ENCODE results near the gene CCNT1.
"Not testable (repeated sequence)": the region's sequence is repeated elsewhere in the genome, so short reads cannot be mapped to it uniquely, and the experiment has no call there.

The CCNT1 gene

DNA sequence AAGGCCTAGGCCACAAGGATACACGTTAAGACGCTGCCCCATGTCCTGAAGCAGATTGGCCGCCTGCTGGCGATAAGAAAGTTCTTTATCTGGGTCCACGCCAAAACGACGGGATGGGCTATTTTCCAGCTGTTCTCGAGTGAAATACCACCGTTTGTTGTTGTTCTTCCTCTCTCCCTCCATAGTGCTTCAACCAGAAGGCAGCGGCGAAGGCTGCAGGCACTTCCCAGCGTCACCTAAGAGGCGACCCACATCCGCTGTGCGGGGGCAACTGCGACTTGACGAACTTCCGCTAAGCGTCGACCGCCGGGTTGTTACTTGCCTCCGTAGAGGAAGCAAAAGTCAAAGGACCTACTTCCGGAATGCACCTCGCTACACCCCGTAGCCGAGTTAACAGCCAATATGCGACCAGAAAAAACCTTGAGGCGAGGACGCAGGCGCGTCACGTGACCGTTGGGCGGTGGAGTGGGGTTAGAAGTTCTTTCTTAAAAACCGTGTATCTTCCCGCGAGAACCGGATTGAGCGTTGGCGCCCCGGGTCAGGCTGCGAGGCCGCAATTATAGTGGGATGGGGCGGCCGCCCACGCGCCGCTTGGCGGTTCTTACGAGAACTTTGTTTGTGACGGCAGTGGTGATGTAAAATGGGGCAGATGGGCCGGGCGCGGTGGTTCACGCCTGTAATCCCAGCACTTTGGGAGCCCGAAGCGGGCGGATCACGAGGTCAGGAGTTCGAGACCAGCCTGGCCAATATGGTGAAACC lies at the start of gene CCNT1:
TSS of gene CCNT1 (minus strand) at position 215 of the 759 bp plus-strand sequence. CDS start at position 183, 32 bp downstream.
- peak; percentile 100 for DNase-seq

DNA sequence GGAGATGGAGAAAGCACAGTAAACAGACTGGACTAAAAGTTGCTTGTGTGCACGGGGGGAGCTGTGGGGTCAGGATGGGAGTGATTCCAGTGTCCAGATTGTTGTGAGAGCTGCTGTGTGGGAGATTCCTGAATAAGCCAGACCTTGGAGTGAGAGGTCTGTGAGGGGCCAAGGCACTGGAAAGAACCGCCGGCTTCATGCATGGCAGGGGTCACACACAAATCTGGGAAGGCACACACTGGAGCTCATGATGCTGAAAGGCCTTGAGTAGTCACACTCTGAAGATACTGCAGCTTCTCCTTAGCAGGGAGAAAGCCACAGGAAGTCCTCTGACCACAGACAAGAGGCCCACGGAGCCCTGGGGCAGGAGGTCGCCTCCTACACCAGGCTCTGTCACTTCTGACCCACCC lies 49.3 kb upstream of the CCNT1 start:
- DNase-seq, result no peak

DNA sequence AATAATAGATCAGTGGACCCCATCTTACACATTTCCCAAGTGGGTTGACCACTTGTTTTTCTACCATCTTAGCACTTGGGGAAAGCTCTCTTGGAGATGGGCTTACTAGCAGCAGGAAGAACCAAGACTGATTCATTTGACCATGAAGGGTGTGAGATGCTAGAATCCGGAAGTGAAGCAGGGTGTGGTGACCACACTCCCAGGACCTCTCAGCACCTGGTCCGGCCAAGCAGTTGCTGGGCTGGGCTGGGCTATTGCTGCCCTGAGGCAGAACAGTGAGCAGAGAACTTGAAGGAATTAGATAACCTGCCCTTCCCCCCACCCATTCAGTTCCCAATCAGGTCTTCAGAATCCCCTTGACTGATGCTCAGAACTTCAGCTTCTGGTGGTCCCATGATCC lies 48.0 kb upstream of the CCNT1 start:
- no peak for DNase-seq

DNA sequence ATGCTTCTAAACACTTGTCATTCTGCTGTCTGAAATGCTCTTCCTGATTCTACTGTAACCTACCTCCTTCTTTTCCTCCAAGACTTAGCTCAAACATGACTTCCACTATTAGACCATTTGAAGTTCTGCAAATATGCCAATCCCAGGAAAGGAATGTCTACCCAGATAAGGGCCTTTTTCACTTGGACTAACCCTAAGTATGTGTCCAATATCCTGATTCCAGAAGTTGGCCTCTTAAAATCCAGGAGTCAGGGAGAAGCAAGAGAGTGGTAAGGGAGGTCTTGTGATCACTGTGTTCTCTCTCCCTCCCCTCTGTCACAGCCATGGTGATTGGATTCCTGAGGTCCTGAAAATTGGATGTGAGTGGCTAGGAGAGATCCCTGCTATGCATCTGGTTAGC lies 42.2 kb upstream of the CCNT1 start:
- DNase-seq, result no peak

DNA sequence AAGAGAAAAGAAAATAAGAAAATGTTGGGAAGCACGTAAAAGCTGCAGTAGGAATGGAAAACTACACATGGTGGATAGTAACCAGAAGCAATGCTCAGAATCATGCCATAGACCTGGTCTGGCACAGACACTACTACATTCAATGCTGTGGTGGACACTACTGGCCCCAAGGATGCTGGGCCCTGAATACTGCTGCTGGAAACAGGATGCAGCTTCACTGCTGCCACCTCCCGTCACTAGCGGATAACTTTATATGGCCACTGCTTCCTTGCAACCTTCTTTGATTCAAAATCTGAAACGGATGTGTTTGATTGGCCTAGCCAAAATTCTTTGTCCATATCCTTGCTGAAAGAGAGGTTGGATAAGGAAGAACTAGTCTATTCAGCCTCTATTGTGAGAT lies 41.7 kb upstream of the CCNT1 start:
- peak; percentile 10 for DNase-seq

DNA sequence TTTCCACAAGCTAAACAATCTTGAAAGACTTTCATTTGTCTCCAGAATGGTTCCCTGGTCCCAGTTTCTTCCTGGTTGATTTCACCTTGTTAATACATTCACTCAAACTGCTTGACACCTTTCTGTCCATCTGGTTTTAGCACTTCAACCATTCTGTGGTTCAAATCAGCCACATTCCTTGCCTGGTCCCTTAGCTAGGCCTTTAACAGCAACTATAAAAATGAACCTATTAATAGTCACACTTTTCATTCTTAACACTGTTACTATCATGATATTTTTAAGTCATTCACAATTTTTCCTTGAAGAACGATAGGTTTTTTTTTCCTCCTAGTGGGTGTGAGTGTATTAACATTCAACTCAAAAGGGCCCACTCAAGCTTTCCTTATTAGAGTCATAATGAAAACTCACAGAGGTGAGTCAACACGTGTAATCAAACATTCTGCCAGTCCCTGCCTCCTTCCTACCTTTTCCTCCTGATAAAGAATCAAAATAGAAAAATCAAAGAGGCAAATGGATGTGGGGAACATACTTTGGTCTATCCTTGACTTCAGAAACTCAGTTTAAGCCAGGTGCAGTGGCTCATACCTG lies 34.4 kb upstream of the CCNT1 start:
- DNase-seq, result peak; percentile 21

DNA sequence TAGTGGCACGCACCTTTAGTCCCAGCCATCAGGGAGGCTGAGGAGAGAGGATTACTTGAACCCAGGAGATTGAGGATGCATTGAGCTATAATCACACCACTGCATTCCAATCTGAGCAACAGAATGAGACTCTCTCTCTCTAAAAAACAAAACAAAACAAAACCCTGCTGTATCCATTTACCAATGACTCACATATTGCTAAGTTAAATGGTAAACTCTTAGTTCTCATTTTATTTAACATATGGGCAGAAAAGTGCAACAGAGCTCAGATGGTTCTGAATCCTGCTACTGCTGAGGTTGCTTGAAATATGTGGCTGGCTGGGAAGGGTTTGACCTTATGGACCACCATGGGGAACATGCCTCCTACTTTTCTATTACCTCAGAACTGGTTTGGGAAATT lies 33.7 kb upstream of the CCNT1 start:
- no peak for DNase-seq

DNA sequence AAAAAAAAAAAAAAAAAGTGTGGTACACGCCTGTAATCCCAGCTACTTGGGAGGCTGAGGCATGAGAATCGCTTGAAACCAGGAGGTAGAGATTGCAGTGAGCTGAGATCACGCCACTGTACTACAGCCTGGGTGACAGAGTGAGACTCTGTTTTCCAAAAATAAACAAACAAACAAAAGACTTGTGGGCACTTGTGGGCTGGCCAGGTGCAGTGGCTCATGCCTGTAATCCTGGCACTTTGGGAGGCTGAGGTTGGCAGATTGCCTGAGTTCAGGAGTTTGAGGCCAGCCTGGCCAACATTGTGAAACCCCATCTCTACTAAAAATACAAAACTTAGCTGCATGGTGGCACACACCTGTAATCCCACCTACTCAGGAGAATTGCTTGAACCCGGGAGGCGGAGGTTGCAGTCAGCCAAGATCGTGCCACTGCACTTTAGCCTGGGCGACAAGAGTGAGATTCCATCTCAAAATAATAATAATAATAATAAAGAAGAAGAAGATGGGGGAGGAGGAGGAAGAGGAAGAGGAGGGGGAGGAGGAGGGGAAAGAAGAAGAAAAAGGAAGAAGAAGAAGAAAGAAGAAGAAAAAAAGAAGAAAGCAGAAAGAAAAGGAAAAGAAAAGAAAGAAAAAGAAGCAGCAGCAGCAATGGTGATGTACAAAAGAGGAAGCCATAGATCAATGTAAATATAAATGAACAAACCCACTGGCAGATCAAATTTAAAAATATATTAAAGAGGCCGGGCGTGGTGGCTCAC lies 27.9 kb upstream of the CCNT1 start:
- DNase-seq, result peak; percentile 81

DNA sequence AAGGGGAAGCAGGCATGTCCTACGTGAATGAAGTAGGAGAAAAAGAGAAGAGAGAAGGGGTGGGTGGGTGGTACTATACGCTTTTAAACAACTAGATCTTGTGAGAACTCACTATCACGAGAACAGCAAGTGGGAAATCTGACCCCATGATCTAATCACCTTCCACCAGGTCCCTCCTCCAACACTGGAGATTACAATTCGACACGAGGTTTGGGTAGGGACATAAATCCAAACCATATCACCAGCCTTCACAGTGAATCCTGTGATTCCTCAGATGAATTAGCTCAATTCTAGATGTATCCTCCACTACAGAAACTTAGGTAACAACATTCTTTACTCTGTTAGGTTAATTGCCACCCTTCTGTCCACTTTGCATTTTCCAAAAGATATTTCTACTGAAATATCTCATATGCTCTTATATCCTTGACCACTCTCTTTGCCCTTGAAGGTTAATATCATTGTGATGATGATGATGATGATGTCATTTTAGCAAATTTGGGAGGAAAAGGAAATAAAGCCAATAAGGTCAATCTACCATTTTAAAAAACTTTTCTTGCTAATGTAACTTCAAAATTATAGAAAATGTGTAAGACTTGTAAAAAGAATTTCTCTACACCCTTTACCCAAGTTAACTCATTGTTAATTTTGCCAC lies 23.2 kb upstream of the CCNT1 start:
- DNase-seq, result no peak

DNA sequence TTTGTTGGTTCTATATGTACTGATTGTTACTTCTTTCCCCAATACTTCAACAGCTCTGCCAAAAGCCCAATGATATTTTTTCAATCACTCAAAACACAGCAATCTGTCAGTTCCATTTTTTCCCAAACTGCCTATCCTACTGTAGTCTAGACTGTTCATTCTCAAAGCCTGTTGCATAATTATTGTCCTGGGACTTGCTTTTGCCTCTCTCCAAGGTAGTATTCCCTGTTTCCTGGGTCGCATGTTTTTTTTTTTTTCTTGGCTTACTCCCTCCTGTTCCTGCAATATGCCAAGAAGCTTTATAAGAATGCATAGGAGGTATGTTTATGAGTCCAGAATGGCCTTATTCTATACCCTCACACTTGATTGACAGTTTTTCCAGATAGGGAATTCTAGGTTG lies 19.9 kb upstream of the CCNT1 start:
- no peak for DNase-seq

DNA sequence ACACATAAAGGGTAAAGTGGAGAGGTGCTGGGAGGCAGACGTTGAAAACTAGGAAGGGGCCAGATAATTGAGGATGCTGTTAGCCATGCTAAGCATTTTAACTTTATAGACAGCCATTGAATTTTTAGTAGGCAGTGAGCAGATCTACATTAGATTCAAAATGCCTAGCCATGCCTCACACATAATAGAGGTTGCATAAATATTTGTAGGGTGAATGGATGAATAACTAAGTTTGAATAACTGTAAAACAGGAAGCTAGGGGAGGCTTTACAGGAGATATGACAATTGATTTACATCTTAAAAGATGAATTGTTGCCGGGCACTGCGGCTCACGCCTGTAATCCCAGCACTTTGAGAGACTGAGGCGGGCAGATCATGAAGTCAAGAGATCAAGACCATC lies 12.3 kb upstream of the CCNT1 start:
- no peak for DNase-seq

DNA sequence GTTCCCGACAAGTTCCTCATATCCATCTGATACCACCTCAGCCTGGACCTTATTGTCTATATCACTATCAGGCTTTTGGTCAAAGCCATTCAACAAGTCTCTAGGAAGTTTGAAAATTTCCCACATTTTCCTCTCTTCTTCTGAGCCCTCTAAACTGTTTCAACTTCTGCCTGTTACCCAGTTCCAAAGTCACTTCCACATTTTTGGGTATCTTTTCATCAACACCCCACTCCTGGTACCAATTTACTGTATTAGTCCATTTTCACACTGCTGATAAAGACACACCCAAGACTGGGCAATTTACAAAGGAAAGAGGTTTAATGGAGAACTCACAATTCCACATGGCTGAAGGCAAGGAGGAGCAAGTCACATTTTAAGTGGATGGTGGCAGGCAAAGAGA lies 4.2 kb upstream of the CCNT1 start:
- DNase-seq, result not testable (repeated sequence)

DNA sequence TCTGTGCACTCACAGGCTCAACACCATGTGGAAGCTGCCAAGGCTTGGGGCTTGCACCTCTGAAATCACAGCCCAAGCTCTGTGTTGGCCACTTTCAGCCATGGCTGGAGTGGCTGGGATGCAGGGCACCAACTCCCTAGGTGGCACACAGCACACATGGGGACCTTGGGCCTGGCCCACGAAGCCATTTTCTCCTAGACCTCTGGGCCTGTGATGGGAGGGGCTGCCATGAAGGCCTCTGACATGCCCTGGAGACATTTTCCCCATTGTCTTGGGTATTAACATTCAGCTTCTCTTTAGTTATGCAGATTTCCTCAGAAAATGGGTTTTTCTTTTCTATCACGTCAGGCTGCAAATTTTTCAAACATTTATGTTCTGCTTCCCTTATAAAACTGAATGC lies 3.7 kb upstream of the CCNT1 start:
- not testable (repeated sequence) for DNase-seq

DNA sequence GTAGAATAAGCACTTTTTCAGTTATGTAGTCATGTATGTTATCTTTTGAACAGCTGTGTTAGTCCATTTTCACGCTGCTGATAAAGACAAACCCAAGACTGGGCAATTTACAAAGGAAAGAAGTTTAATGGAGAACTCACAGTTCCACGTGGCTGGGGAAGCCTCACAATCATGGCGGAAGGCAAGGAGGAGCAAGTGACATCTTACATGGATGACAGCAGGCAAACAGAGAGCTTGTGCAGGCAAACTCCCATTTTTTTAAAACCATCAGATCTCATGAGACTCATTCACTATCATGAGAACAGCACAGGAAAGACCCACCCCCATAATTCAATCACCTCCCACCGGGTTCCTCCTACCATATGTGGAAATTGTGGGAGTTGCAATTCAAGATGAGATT lies 2.5 kb upstream of the CCNT1 start:
- not testable (repeated sequence) for DNase-seq

DNA sequence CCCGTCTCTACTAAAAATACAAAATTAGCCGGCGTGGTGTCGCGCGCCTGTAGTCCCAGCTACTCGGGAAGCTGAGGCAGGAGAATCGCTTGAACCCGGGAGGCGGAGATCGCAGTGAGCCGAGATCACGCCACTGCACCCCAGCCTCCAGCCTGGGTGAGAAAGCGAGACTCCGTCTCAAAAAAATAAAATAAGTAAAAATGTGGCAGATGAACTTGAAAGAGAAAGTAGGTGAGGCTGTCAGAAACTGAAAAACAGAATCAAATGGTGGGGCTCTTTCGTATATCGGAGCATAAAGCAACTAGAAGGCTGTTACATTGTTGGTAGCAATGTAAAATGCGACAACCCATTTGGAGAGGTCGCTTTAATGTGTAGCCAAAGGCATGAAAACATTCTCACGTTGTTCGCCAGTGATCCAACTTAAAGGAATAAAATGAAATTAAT lies 767 bp upstream of the CCNT1 start:
- DNase-seq, result peak; percentile 57

DNA sequence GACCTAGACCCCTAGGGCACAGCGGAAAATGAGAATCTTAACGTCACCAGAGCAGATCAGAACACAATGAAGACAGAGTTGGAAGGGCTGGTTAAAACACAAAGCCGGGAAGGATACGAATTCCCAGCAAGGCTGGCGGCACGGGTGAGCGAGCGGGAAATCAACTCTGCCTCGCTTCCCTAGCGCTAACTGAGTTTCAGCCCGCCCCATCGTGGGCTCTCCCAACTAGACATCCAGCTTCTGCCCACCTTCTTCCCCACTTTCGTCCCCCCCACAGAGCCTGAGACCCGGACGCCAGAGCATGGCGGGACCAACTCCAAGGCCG lies 377 bp downstream of the CCNT1 start:
- DNase-seq, result no peak

DNA sequence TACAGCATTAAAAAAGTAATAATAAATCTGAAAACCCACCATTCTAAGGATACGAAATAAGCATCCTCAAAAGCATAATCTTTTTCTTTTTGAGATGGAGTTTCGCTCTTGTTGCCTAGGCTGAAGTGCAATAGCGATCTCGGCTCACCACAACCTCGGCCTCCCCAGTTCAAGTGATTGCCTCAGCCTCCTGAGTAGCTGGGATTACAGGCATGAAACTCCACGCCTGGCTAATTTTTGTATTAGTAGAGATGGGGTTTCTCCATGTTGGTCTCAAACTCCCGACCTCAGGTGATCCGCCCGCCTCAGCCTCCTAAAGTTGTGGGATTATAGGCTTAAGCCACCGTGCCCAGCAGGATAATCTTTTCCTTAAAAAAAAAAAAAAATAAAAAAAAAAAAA lies 4.3 kb downstream of the CCNT1 start:
- peak; percentile 31 for DNase-seq

DNA sequence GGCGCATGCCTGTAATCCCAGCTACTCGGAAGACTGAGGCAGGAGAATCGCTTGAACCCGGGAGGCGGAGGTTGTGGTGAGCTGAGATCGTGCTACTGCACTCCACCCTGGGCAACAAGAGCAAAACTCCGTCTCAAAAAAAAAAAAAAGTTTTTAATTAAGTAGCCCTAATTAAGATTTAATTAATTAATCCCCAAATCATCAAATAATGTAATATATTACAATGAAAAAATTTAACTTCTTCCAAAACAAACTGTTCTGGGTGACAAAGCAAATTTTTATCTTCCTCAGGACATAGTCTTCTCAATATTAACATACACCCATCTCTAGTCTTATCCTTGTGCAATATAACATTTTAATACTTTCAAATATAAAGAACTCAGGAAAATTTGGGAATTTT lies 17.7 kb downstream of the CCNT1 start:
- not testable (repeated sequence) for DNase-seq

DNA sequence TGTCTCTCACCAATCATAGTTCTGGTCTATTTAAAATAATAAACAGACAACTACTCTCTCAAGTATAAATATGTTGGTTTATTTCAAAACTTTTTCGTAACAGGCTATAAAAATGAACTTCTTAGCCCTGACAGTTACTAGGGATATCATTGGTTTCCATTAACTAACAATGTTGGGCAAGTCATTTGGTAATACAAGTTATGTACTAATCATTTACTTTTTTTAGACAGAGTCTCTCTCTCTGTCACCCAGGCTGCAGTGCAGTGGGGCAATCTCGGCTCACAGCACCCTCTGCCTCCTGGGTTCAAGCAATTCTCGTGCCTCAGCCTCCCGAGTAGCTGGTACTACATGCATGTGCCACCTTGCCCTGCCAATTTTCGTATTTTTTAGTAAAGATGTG lies 19.9 kb downstream of the CCNT1 start:
- DNase-seq, result no peak

DNA sequence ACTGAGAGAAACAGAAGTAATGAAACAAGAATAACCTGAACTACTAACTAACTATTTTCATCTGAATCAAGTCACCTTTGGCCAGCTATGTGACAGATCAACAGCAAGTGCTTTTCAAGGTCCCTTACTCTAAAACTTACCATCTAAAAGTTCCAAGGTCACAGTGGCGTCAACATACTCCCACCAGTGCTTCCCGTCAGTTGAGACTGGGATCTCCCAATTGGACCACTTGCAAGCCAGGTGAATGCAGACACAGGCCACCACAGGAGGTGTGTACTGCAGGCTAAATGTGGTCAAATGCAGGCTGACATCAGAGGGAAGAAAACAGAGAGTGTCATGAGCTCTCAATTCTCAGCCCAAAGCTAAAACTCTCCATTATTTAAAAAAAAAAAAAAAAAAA lies 20.6 kb downstream of the CCNT1 start:
- no peak for DNase-seq

DNA sequence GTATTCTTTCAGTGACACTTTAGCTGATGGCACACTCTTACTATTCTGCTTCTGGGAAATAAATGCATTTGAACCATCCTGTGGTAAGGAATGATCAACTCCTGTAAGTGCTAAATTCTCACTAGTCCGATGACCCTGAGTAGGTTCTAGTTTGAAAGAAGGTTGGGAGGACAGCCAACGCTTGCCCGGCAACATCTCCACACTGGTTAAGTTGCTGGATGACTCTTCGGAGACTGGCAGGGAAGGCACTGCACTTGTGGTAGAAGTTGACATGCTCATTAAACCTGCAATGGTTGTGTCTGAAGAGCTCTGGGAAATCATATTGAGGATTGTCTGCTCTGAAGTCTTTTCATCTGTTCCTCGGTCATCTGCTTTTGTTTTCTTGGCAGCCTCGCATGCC lies 22.5 kb downstream of the CCNT1 start:
- DNase-seq, result no peak

DNA sequence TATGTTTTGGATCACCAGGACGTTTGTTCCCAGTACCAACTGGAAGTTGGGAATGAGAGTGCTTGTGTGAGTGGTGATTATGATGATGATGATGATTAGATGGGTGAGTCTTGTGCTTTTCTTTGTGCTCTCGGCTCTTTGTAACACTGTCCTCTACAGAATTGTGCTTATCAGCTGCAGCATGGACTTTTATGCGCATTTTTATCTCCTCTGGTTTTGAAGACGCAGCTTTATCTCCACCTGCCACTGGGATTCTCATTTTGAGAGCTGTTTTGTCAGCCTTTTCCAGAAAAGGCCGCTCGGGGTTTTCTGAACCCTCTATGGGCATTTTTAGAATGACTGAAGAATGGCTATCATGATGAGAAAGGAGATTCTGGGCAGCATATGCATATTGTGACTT lies 22.9 kb downstream of the CCNT1 start:
- no peak for DNase-seq

DNA sequence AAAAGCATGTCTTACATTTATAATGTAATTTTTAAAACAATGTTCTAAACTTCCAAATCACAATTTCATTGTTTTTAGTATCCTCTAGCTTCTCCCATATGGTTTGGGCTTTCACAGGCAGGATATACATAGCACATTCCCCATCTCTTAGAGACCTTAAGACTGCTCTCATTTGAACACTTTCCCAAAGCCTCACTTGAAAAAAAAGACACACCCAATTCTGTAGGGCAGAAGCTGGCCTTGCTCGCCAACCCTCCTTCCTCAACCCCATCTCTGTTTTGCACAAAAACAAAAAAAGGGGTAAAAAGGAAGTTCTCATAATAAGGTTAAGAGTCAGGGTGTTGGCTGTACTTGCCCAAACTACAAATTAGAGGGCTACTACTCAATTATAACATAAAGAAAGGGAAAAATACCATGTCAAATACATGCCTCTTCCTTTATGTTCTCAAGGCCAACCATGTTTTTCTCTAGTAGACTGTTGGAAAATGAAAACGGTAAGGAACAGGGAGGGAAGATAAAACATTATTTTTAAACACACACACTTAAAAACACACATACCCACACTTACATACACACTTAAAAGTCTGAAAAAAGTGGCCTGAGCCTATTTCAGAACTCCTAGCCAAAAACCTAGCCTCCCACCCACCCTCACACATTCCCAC lies 24.6 kb downstream of the CCNT1 start:
- DNase-seq, result no peak
